SHP77 (cell line): ENCODE results near the gene TBX18.

Experiments used
- DNase-seq, 2 experiments: peaks; one replicate each; lab custom pipeline; 2025; lab: John Stamatoyannopoulos, UW

The TBX18 gene

GRCh38 chr6:84772428-84773132 is 8.2 kb upstream of the TBX18 start:
- DNase-seq: peak; percentile 57 to 58

GRCh38 chr6:84771756-84772356 is 7.5 kb upstream of the TBX18 start:
- DNase-seq: peak; percentile 19 to 21

- peak in 1 of 2 experiments; percentile 16 for DNase-seq
Measured at GRCh38 chr6:84771125-84771755, 6.8 kb upstream of the TBX18 start.

- no peak for DNase-seq
Measured at GRCh38 chr6:84770521-84770920, 6.1 kb upstream of the TBX18 start.

- no peak for DNase-seq
Measured at GRCh38 chr6:84769306-84769705, 4.9 kb upstream of the TBX18 start.

GRCh38 chr6:84768442-84769174 is 4.2 kb upstream of the TBX18 start:
- peak; percentile 33 to 37 for DNase-seq

- DNase-seq: no peak
Measured at GRCh38 chr6:84767526-84768201, 3.3 kb upstream of the TBX18 start.

- DNase-seq: no peak
Measured at GRCh38 chr6:84766799-84767525, 2.6 kb upstream of the TBX18 start.

GRCh38 chr6:84766118-84766798 is 1.9 kb upstream of the TBX18 start:
- no peak for DNase-seq

GRCh38 chr6:84763886-84764331 is 489 bp downstream of the TBX18 start:
- DNase-seq: no peak

- peak; percentile 71 to 82 for DNase-seq
Measured at GRCh38 chr6:84763003-84763885, 1.2 kb downstream of the TBX18 start.

- DNase-seq: peak; percentile 42 to 60
Measured at GRCh38 chr6:84762220-84763002, 2.0 kb downstream of the TBX18 start.

- DNase-seq: no peak
Measured at GRCh38 chr6:84758486-84758885, 5.9 kb downstream of the TBX18 start.

GRCh38 chr6:84756877-84757276 is 7.5 kb downstream of the TBX18 start:
- no peak for DNase-seq

- DNase-seq: no peak
Measured at GRCh38 chr6:84756466-84756865, 7.9 kb downstream of the TBX18 start.

- DNase-seq: no peak
Measured at GRCh38 chr6:84753173-84753572, 11.2 kb downstream of the TBX18 start.

- DNase-seq: no peak
Measured at GRCh38 chr6:84752118-84752850, 12.1 kb downstream of the TBX18 start.

GRCh38 chr6:84749181-84749580 is 15.2 kb downstream of the TBX18 start:
- no peak for DNase-seq
